IMR-90 (cell line): ENCODE data around the gene MTCL1. TPM values are rescaled to one million over a fixed set of nuclear protein-coding genes. Genes with fewer than 3 reads are reported as not detected.

Experiments
- ATAC-seq: fragments of 200-7000 bp; cut with Tn5 transposase; 2 replicates; pipeline ENCODE4 v1.9.1; 2020; ENCODE audit warnings: low read depth, mild to moderate bottlenecking, moderate library complexity
- BruUV-seq: library from RNA; stranded (reverse); fragments of 400-500 nt; replicated peaks from 2 replicates; lab custom pipeline; 2021; lab: Mats Ljungman, UMichigan
- CTCF ChIA-PET: fragments of 300-600 bp; formaldehyde crosslinking; extraction: SDS; loops from one replicate; lab custom pipeline; 2021; ENCODE audit warnings: antibody characterized with exemption; lab: Yijun Ruan, JAX
- POLR2A ChIA-PET: fragments of 300-600 bp; sonication (Branson Sonifier 250); formaldehyde crosslinking; loops from one replicate; lab custom pipeline; 2022; ENCODE audit warnings: antibody characterized with exemption; ENCODE audit not compliant: unreplicated experiment; lab: Charles Lee
- DNase-seq: peaks from one replicate; pipeline ENCODE4 v3.0.0; 2013
- H2AFZ ChIP-seq: replicated peaks from 2 replicates; pipeline ENCODE3; 2013; ENCODE audit warnings: low read length, mild to moderate bottlenecking; ENCODE audit not compliant: poor library complexity
- H2AK5ac ChIP-seq: 2 replicates; pipeline ENCODE4 v1.6.1; 2013; ENCODE audit warnings: low read depth, low read length, inconsistent platforms
- H2AK9ac ChIP-seq: replicated peaks from 2 replicates; pipeline ENCODE3; 2013; ENCODE audit warnings: mild to moderate bottlenecking, low read depth, low read length, moderate library complexity; ENCODE audit not compliant: poor library complexity
- H2BK120ac ChIP-seq: 2 replicates; pipeline ENCODE4 v1.6.1; 2013; ENCODE audit warnings: low read depth, low read length, inconsistent platforms
- H2BK15ac ChIP-seq: 3 replicates; pipeline ENCODE4 v1.6.1; 2013; ENCODE audit warnings: low read depth, low read length, inconsistent platforms
- H2BK20ac ChIP-seq: 2 replicates; pipeline ENCODE4 v1.6.1; 2013; ENCODE audit warnings: low read depth, mild to moderate bottlenecking, inconsistent platforms, low read length, moderate library complexity
- H2BK5ac ChIP-seq: 2 replicates; pipeline ENCODE4 v1.6.1; 2013; ENCODE audit warnings: mild to moderate bottlenecking, low read depth, low read length, inconsistent platforms; ENCODE audit not compliant: poor library complexity, severe bottlenecking
- H3K14ac ChIP-seq: replicated peaks from 2 replicates; pipeline ENCODE4 v1.6.1; 2013; ENCODE audit warnings: low read depth, low read length, inconsistent platforms
- H3K18ac ChIP-seq: 2 replicates; pipeline ENCODE4 v1.6.1; 2013; ENCODE audit warnings: low read depth, low read length, control low read depth
- H3K23ac ChIP-seq: 2 replicates; pipeline ENCODE4 v1.6.1; 2013; ENCODE audit warnings: low read depth, low read length, inconsistent platforms
- H3K27ac ChIP-seq: 2 replicates; pipeline ENCODE4 v1.5.1; 2013; ENCODE audit warnings: mild to moderate bottlenecking, control low read depth, low read length; ENCODE audit not compliant: insufficient read depth
- H3K27me3 ChIP-seq: 2 replicates; pipeline ENCODE4 v1.6.1; 2013; ENCODE audit warnings: low read length; ENCODE audit not compliant: control insufficient read depth, insufficient read depth
- H3K36me3 ChIP-seq: 2 replicates; pipeline ENCODE4 v1.6.1; 2013; ENCODE audit warnings: low read length, mixed read lengths; ENCODE audit not compliant: control insufficient read depth, insufficient read depth
- H3K4ac ChIP-seq: 2 replicates; pipeline ENCODE4 v1.6.1; 2013; ENCODE audit warnings: low read depth, low read length, inconsistent platforms
- H3K4me1 ChIP-seq: 2 replicates; pipeline ENCODE4 v1.6.1; 2013; ENCODE audit warnings: low read length, mixed read lengths; ENCODE audit not compliant: control insufficient read depth, insufficient read depth
- H3K4me2 ChIP-seq: 2 replicates; pipeline ENCODE4 v1.6.1; 2013; ENCODE audit warnings: low read depth, mild to moderate bottlenecking, control low read depth, low read length, moderate library complexity
- H3K4me3 ChIP-seq: 2 replicates; pipeline ENCODE4 v1.5.1; 2013; ENCODE audit warnings: low read depth, mild to moderate bottlenecking, control low read depth, low read length, moderate library complexity; ENCODE audit not compliant: insufficient read depth
- H3K56ac ChIP-seq: 2 replicates; pipeline ENCODE4 v1.6.1; 2013; ENCODE audit warnings: low read length, inconsistent platforms; ENCODE audit not compliant: insufficient read depth; ENCODE audit errors: extremely low read depth
- H3K79me1 ChIP-seq, 2 experiments: 2 replicates each; pipeline ENCODE4 v1.6.1; 2013; ENCODE audit warnings: low read length in 2 of 2, inconsistent platforms in 1 of 2, low read depth in 1 of 2
- H3K9ac ChIP-seq: 2 replicates; pipeline ENCODE4 v1.6.1; 2013; ENCODE audit warnings: low read depth, low read length, control low read depth
- H3K9me1 ChIP-seq: 2 replicates; pipeline ENCODE4 v1.6.1; 2013; ENCODE audit warnings: low read length, inconsistent platforms; ENCODE audit not compliant: insufficient read depth
- H3K9me3 ChIP-seq: 2 replicates; pipeline ENCODE4 v1.6.1; 2013; ENCODE audit warnings: low read length; ENCODE audit not compliant: control insufficient read depth, insufficient read depth
- H4K20me1 ChIP-seq: 2 replicates; pipeline ENCODE4 v1.6.1; 2013; ENCODE audit warnings: low read length, inconsistent platforms; ENCODE audit not compliant: insufficient read depth
- H4K5ac ChIP-seq: 2 replicates; pipeline ENCODE4 v1.6.1; 2013; ENCODE audit warnings: mild to moderate bottlenecking, low read depth, low read length, control low read depth
- H4K8ac ChIP-seq, 2 experiments: 2 replicates each; pipeline ENCODE4 v1.6.1; 2013; ENCODE audit warnings: low read depth in 2 of 2, low read length in 2 of 2, control low read depth in 1 of 2, inconsistent platforms in 1 of 2
- H4K91ac ChIP-seq: 2 replicates; pipeline ENCODE4 v1.6.1; 2013; ENCODE audit warnings: low read depth, low read length, inconsistent platforms; ENCODE audit not compliant: insufficient read depth
- BHLHE40 ChIP-seq: fragments of 150-350 bp; IDR thresholded peaks from 2 replicates; pipeline ENCODE4 v1.6.1; 2016; ENCODE audit warnings: mild to moderate bottlenecking, low read depth, low read length
- CEBPB ChIP-seq: IDR thresholded peaks from 2 replicates; pipeline ENCODE4 v1.6.1; 2012; ENCODE audit warnings: low read depth, low read length, improper control_type of control experiment
- CHD1 ChIP-seq: IDR thresholded peaks from 2 replicates; pipeline ENCODE4 v1.6.1; 2012; ENCODE audit warnings: low read depth, low read length, improper control_type of control experiment
- CTCF ChIP-seq: conservative IDR thresholded peaks from 2 replicates; pipeline ENCODE4 v1.5.1; 2012; ENCODE audit warnings: mild to moderate bottlenecking, low read depth, low read length, improper control_type of control experiment
- FOS ChIP-seq: fragments of 150-350 bp; IDR thresholded peaks from 2 replicates; pipeline ENCODE4 v1.6.1; 2016; ENCODE audit warnings: low read depth, low read length
- MAFK ChIP-seq: IDR thresholded peaks from 2 replicates; pipeline ENCODE4 v1.6.1; 2012; ENCODE audit warnings: low read depth, low read length, improper control_type of control experiment
- MAZ ChIP-seq: IDR thresholded peaks from 2 replicates; pipeline ENCODE4 v1.6.1; 2012; ENCODE audit warnings: low read depth, mild to moderate bottlenecking, low read length, improper control_type of control experiment, moderate library complexity, borderline replicate concordance
- MXI1 ChIP-seq: IDR thresholded peaks from 2 replicates; pipeline ENCODE4 v1.6.1; 2012; ENCODE audit warnings: low read depth, mild to moderate bottlenecking, low read length, moderate library complexity, borderline replicate concordance
- NFE2L2 ChIP-seq: fragments of 150-350 bp; IDR thresholded peaks from 2 replicates; pipeline ENCODE4 v1.6.1; 2016; ENCODE audit warnings: low read depth, mild to moderate bottlenecking, low read length
- POLR2A ChIP-seq: IDR thresholded peaks from 2 replicates; pipeline ENCODE4 v1.6.1; 2012; ENCODE audit warnings: mild to moderate bottlenecking, low read depth, low read length
- RAD21 ChIP-seq: IDR thresholded peaks from 2 replicates; pipeline ENCODE4 v1.6.1; 2012; ENCODE audit warnings: low read length, improper control_type of control experiment
- RCOR1 ChIP-seq: IDR thresholded peaks from 2 replicates; pipeline ENCODE4 v1.6.1; 2012; ENCODE audit warnings: mild to moderate bottlenecking, low read length, improper control_type of control experiment; ENCODE audit not compliant: insufficient replicate concordance
- RFX5 ChIP-seq: IDR thresholded peaks from 2 replicates; pipeline ENCODE4 v1.8.0; 2012; ENCODE audit warnings: low read depth, mild to moderate bottlenecking, low read length, moderate library complexity
- SMC3 ChIP-seq: fragments of 150-350 bp; IDR thresholded peaks from 2 replicates; pipeline ENCODE4 v1.6.1; 2016; ENCODE audit warnings: low read depth, mild to moderate bottlenecking, antibody characterized with exemption, low read length, moderate library complexity
- USF2 ChIP-seq: fragments of 150-350 bp; IDR thresholded peaks from 2 replicates; pipeline ENCODE4 v1.6.1; 2017; ENCODE audit warnings: mild to moderate bottlenecking, antibody characterized with exemption, low read length, low read depth
- WGBS, 2 experiments: methylation state at CpG; one replicate each; pipeline versions ENCODE4 v1.1.5 to v1.1.7; 2013; ENCODE audit warnings: missing lambda C conversion rate in 2 of 2; ENCODE audit not compliant: insufficient read length in 1 of 2; ENCODE audit errors: extremely low coverage in 2 of 2; 5-methylcytosine and 5-hydroxymethylcytosine counted together
- dilution Hi-C: fragments of 300-500 bp; cut with HindIII; formaldehyde crosslinking; loops from one replicate; pipeline ENCODE4 v1.14.3; 2018; ENCODE audit warnings: low sequenced_read_pairs; ENCODE audit not compliant: unreplicated experiment
- in situ Hi-C: fragments of 300-500 bp; cut with MboI; formaldehyde crosslinking; loops from 3 replicates; pipeline ENCODE4 v1.14.3; 2019; ENCODE audit warnings: low sequenced_read_pairs, inconsistent platforms, mixed read lengths
- intact Hi-C: fragments of 100-400 bp; cut with micrococcal nuclease; formaldehyde crosslinking; loops from 2 replicates; pipeline ENCODE4 v1.10.0; 2022
- polyA plus RNA-seq, 3 experiments: library from polyadenylated mRNA; depleted of rRNA; stranded (reverse); fragments of >200 nt; gene quantifications; 2 replicates each; pipeline ENCODE4 v1.2.3, GENCODE V29; 2012; ENCODE audit warnings: low replicate concordance in 1 of 3
- total RNA-seq: library from RNA; depleted of rRNA; stranded (reverse); fragments of >200 nt; gene quantifications from 2 replicates; pipeline ENCODE4 v1.2.3, GENCODE V29; 2012
- TF ChIP-seq, protein P1 (sequence below): fragments of 150-350 bp; IDR thresholded peaks from 2 replicates; pipeline ENCODE4 v1.6.1; 2016; ENCODE audit warnings: low read depth, mild to moderate bottlenecking, low read length, moderate library complexity, borderline replicate concordance

MTCL1 gene
- total and polyA plus RNA-seq, 2 of the 4 experiments (the other 2 are of a cell fraction): 29.0 to 45.3 TPM

- Histone ChIP-seq H4K91ac (no peak overlapping the region), H3K18ac (no peak overlapping the region), H4K5ac (no peak overlapping the region), H3K9me3 (peaks cover 5% of the 10 kb centered on the region), H4K20me1 (no peaks in the 10 kb centered on the region), H2AK5ac (no peak overlapping the region; the same call in 1 of the 2 replicates), H2BK15ac (no peak overlapping the region), H3K23ac (no peak overlapping the region), H3K14ac (no peak overlapping the region), H3K27me3 (no peaks in the 10 kb centered on the region), H2AFZ (no peak overlapping the region), H2BK120ac (no peak overlapping the region), H3K4me1 (peaks cover 21% of the 10 kb centered on the region), H3K27ac (no peak overlapping the region), H3K4ac (no peak overlapping the region), H4K8ac (no peak overlapping the region), H2AK9ac (no peak overlapping the region), H3K79me1 (peaks cover 11 to 41% of the 10 kb centered on the region in 2 experiments; a peak in 3 of 4 replicates), H2BK5ac (no peak overlapping the region), H3K56ac (no peak overlapping the region), H2BK20ac (no peak overlapping the region), H3K4me2 (no peak overlapping the region), H3K4me3 (no peak overlapping the region), H3K36me3 (peaks cover 14% of the 10 kb centered on the region), H3K9me1 (peaks cover 33% of the 10 kb centered on the region), H3K9ac (no peak overlapping the region)
- no TSS peak for BruUV-seq
- ChIA-PET CTCF (no interaction called here), POLR2A (no interaction called here)
- in situ Hi-C loops: no loop called here
- TF ChIP-seq USF2 (no peak), MAFK (no peak), CTCF (no peak), POLR2A (no peak), BHLHE40 (no peak), CHD1 (no peak), MAZ (no peak), RAD21 (no peak), RCOR1 (no peak), RFX5 (no peak), NFE2L2 (no peak), FOS (no peak), SMC3 (no peak), MXI1 (no peak), CEBPB (no peak)
- TF ChIP-seq, protein P1, sequence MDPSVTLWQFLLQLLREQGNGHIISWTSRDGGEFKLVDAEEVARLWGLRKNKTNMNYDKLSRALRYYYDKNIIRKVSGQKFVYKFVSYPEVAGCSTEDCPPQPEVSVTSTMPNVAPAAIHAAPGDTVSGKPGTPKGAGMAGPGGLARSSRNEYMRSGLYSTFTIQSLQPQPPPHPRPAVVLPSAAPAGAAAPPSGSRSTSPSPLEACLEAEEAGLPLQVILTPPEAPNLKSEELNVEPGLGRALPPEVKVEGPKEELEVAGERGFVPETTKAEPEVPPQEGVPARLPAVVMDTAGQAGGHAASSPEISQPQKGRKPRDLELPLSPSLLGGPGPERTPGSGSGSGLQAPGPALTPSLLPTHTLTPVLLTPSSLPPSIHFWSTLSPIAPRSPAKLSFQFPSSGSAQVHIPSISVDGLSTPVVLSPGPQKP: no peak
- no peak for ATAC-seq
- intact Hi-C loops: loop anchor here (10.0 kb wide), 1 partner anchor 221 kb away; no protein-coding TSS in a partner anchor
- DNase-seq: no peak
- dilution Hi-C loops: no loop called here
- 100% methylated on average over 1 of the region's 2 CpGs; no CpG with 5 or more reads in 1 of the 2 experiments for WGBS, 2 experiments
Measured at GRCh38 chr18:8833480-8833879, 128.1 kb downstream of the MTCL1 start.
